ENCODE measurements around the gene ZYX. TPM values are rescaled to one million over a fixed set of nuclear protein-coding genes. Genes with fewer than 3 reads are reported as not detected.
A peak's percentile ranks its signal among the peaks of the same experiment; 100 is the strongest.

Gene ZYX
- total RNA-seq, 1 donor from 2014 or later, result 290 TPM

- H3K9me3 Mint-ChIP-seq, result no peaks in the 10 kb centered on the region
- peak in 1 of 2 experiments; percentile 67 for DNase-seq (ENCODE audit: low spot score in 2 of 2, unreplicated experiment in 2 of 2)
- H3K27me3 Mint-ChIP-seq (ENCODE audit: low read depth), result peaks cover 38% of the 10 kb centered on the region
- H3K4me1 Mint-ChIP-seq, result peaks cover 6% of the 10 kb centered on the region
- no peak overlapping the region for H3K27ac Mint-ChIP-seq
- peak overlapping the region; percentile 62 for H3K4me3 Mint-ChIP-seq
- no peaks in the 10 kb centered on the region for H3K36me3 Mint-ChIP-seq
- TF ChIP-seq CTCF (IDR thresholded peaks at IDR 0.05; ENCODE audit: unreplicated experiment), result no peak
These were observed 35.7 kb upstream of the ZYX start for GRCh38 chr7:143345428-143345900.

GRCh38 chr7:143346018-143346417 lies 35.1 kb upstream of the ZYX start:
- Mint-ChIP-seq H3K27me3 (ENCODE audit: low read depth) (peaks cover 38% of the 10 kb centered on the region), H3K36me3 (no peaks in the 10 kb centered on the region), H3K9me3 (no peaks in the 10 kb centered on the region), H3K4me3 (no peak overlapping the region), H3K27ac (no peak overlapping the region), H3K4me1 (peaks cover 6% of the 10 kb centered on the region)
- no peak for DNase-seq (ENCODE audit: low spot score in 2 of 2, unreplicated experiment in 2 of 2)
- no peak for TF ChIP-seq CTCF (IDR thresholded peaks at IDR 0.05; ENCODE audit: unreplicated experiment)

GRCh38 chr7:143347950-143348349 lies 33.2 kb upstream of the ZYX start:
- Mint-ChIP-seq H3K9me3 (no peaks in the 10 kb centered on the region), H3K36me3 (no peaks in the 10 kb centered on the region), H3K4me1 (peaks cover 6% of the 10 kb centered on the region), H3K4me3 (no peak overlapping the region), H3K27me3 (ENCODE audit: low read depth) (peaks cover 40% of the 10 kb centered on the region), H3K27ac (no peak overlapping the region)
- no peak for DNase-seq (ENCODE audit: low spot score in 2 of 2, unreplicated experiment in 2 of 2)
- TF ChIP-seq CTCF (IDR thresholded peaks at IDR 0.05; ENCODE audit: unreplicated experiment), result no peak

GRCh38 chr7:143351060-143351459 lies 30.1 kb upstream of the ZYX start:
- peaks cover 31% of the 10 kb centered on the region for H3K27me3 Mint-ChIP-seq (ENCODE audit: low read depth)
- H3K4me1 Mint-ChIP-seq, result no peaks in the 10 kb centered on the region
- no peak overlapping the region for H3K4me3 Mint-ChIP-seq
- no peak for TF ChIP-seq CTCF (IDR thresholded peaks at IDR 0.05; ENCODE audit: unreplicated experiment)
- H3K36me3 Mint-ChIP-seq, result no peaks in the 10 kb centered on the region
- H3K9me3 Mint-ChIP-seq, result no peaks in the 10 kb centered on the region
- H3K27ac Mint-ChIP-seq, result no peak overlapping the region
- no peak for DNase-seq (ENCODE audit: low spot score in 2 of 2, unreplicated experiment in 2 of 2)

- Mint-ChIP-seq H3K36me3 (no peaks in the 10 kb centered on the region), H3K4me1 (no peaks in the 10 kb centered on the region), H3K27me3 (ENCODE audit: low read depth) (peaks cover 27% of the 10 kb centered on the region), H3K9me3 (no peaks in the 10 kb centered on the region), H3K4me3 (no peak overlapping the region), H3K27ac (no peak overlapping the region)
- no peak for TF ChIP-seq CTCF (IDR thresholded peaks at IDR 0.05; ENCODE audit: unreplicated experiment)
- no peak for DNase-seq (ENCODE audit: low spot score in 2 of 2, unreplicated experiment in 2 of 2)
These were observed 29.6 kb upstream of the ZYX start for GRCh38 chr7:143351574-143351973.

- peaks cover 23% of the 10 kb centered on the region for H3K27me3 Mint-ChIP-seq (ENCODE audit: low read depth)
- no peak overlapping the region for H3K4me3 Mint-ChIP-seq
- TF ChIP-seq CTCF (IDR thresholded peaks at IDR 0.05; ENCODE audit: unreplicated experiment), result no peak
- DNase-seq (ENCODE audit: low spot score in 2 of 2, unreplicated experiment in 2 of 2), result no peak
- no peaks in the 10 kb centered on the region for H3K36me3 Mint-ChIP-seq
- H3K27ac Mint-ChIP-seq, result no peak overlapping the region
- no peaks in the 10 kb centered on the region for H3K9me3 Mint-ChIP-seq
- H3K4me1 Mint-ChIP-seq, result no peaks in the 10 kb centered on the region
These were observed 28.6 kb upstream of the ZYX start for GRCh38 chr7:143352531-143353002.

Data from mesothelial cell of epicardium (in vitro differentiated cells).